Measurements from ENCODE around the gene APC. TPM values are rescaled to one million over a fixed set of nuclear protein-coding genes. Genes with fewer than 3 reads are reported as not detected.

APC gene
- total RNA-seq, 2 experiments from 2014 or later: 18.7 to 19.0 TPM

- peaks cover 12% of the 10 kb centered on the region for H3K36me3 Mint-ChIP-seq (ENCODE audit: low read depth)
- no peaks in the 10 kb centered on the region for H3K27me3 Mint-ChIP-seq
Observed at GRCh38 chr5:112824197-112824596, 86.5 kb downstream of the APC start.

GRCh38 chr5:112830378-112830777 lies 92.7 kb downstream of the APC start:
- intact Hi-C loops (cut with micrococcal nuclease): no loop called here
- H3K4me1 Mint-ChIP-seq (ENCODE audit: low read depth): no peaks in the 10 kb centered on the region
- no peak overlapping the region for H3K27ac Mint-ChIP-seq
- H3K4me3 Mint-ChIP-seq: no peak overlapping the region
- no peak for ATAC-seq
- H3K9me3 Mint-ChIP-seq: no peaks in the 10 kb centered on the region
- peaks cover 3% of the 10 kb centered on the region for H3K36me3 Mint-ChIP-seq (ENCODE audit: low read depth)
- POLR2A ChIA-PET: no interaction called here
- no peak for DNase-seq
- CTCF ChIA-PET: interaction anchor here (0.8 kb wide), 1 partner anchor 284 kb away, joined by 3 read pairs; no protein-coding TSS in a partner anchor
- TF ChIP-seq CTCF (IDR thresholded peaks at IDR 0.05): no peak
- no peaks in the 10 kb centered on the region for H3K27me3 Mint-ChIP-seq

More at GRCh38 chr5:112824197-112824596, 86.5 kb downstream of the APC start:
- DNase-seq (no peak), ATAC-seq (no peak)
- H3K9me3 Mint-ChIP-seq: no peaks in the 10 kb centered on the region
- no peak overlapping the region for H3K4me3 Mint-ChIP-seq
- CTCF ChIA-PET: no interaction called here
- TF ChIP-seq CTCF (IDR thresholded peaks at IDR 0.05): no peak
- POLR2A ChIA-PET: no interaction called here
- H3K4me1 Mint-ChIP-seq (ENCODE audit: low read depth): no peaks in the 10 kb centered on the region
- H3K27ac Mint-ChIP-seq: no peak overlapping the region
- intact Hi-C loops (cut with micrococcal nuclease): no loop called here

- Mint-ChIP-seq H3K4me1 (ENCODE audit: low read depth) (no peaks in the 10 kb centered on the region), H3K27me3 (no peaks in the 10 kb centered on the region), H3K36me3 (ENCODE audit: low read depth) (peaks cover 15% of the 10 kb centered on the region), H3K9me3 (no peaks in the 10 kb centered on the region), H3K27ac (no peak overlapping the region), H3K4me3 (no peak overlapping the region)
- ATAC-seq (no peak), DNase-seq (no peak)
- TF ChIP-seq CTCF (IDR thresholded peaks at IDR 0.05): no peak
- intact Hi-C loops (cut with micrococcal nuclease): no loop called here
- ChIA-PET CTCF (interaction anchor here (1.9 kb wide), 1 partner anchor 18 kb away, joined by 4 read pairs; no protein-coding TSS in a partner anchor), POLR2A (interaction anchor here (0.9 kb wide), 1 partner anchor 569 kb away, joined by 3 read pairs; no protein-coding TSS in a partner anchor)
Observed at GRCh38 chr5:112833971-112834370, 96.3 kb downstream of the APC start.

GRCh38 chr5:112844489-112844888 lies 106.8 kb downstream of the APC start:
- no peak for ATAC-seq
- Mint-ChIP-seq H3K27me3 (no peaks in the 10 kb centered on the region), H3K9me3 (no peaks in the 10 kb centered on the region), H3K27ac (no peak overlapping the region), H3K36me3 (ENCODE audit: low read depth) (no peaks in the 10 kb centered on the region), H3K4me1 (ENCODE audit: low read depth) (peaks cover 4% of the 10 kb centered on the region), H3K4me3 (no peak overlapping the region)
- ChIA-PET CTCF (no interaction called here), POLR2A (interaction anchor here (1.0 kb wide), 1 partner anchor 77 kb away, joined by 3 read pairs; no protein-coding TSS in a partner anchor)
- DNase-seq: no peak
- TF ChIP-seq CTCF (IDR thresholded peaks at IDR 0.05): no peak
- intact Hi-C loops (cut with micrococcal nuclease): no loop called here

- Mint-ChIP-seq H3K9me3 (no peaks in the 10 kb centered on the region), H3K27ac (no peak overlapping the region), H3K36me3 (ENCODE audit: low read depth) (no peaks in the 10 kb centered on the region), H3K27me3 (peaks cover 1% of the 10 kb centered on the region), H3K4me3 (no peak overlapping the region), H3K4me1 (ENCODE audit: low read depth) (peaks cover 4% of the 10 kb centered on the region)
- CTCF ChIA-PET: no interaction called here
- DNase-seq (no peak), ATAC-seq (no peak)
- POLR2A ChIA-PET: no interaction called here
- no peak for TF ChIP-seq CTCF (IDR thresholded peaks at IDR 0.05)
- intact Hi-C loops (cut with micrococcal nuclease): loop anchor here (5.0 kb wide), 1 partner anchor 294 kb away; no protein-coding TSS in a partner anchor
Observed at GRCh38 chr5:112846556-112846955, 108.9 kb downstream of the APC start.

All from activated CD8-positive, alpha-beta T cell treated with anti-CD3 and anti-CD28 coated beads for 36 hours (primary cell).